Keratinocyte (primary cell): ENCODE results near the gene DPAGT1. TPM values are rescaled to one million over a fixed set of nuclear protein-coding genes. Genes with fewer than 3 reads are reported as not detected.

Experiments used
- DNase-seq: peaks from one replicate; pipeline ENCODE4 v3.0.0-alpha.2; 2011; ENCODE audit warnings: low read depth, missing footprints, low spot score
- FAIRE-seq: peaks from 2 replicates; lab custom pipeline; 2011; peaks lifted over from hg19 to GRCh38; lab: Jason Lieb, UNC
- H2AFZ ChIP-seq: 2 replicates; pipeline ENCODE4 v1.6.0; 2012; ENCODE audit warnings: low read length, control low read depth, inconsistent platforms; ENCODE audit not compliant: control insufficient read depth
- H3K27ac ChIP-seq: 2 replicates; pipeline ENCODE4 v1.5.1; 2011; ENCODE audit warnings: low read length; ENCODE audit not compliant: control insufficient read depth, insufficient read depth
- H3K27me3 ChIP-seq: 3 replicates; pipeline ENCODE4 v1.6.0; 2011; ENCODE audit warnings: low read length; ENCODE audit not compliant: control insufficient read depth, insufficient read depth; ENCODE audit errors: extremely low read depth
- H3K36me3 ChIP-seq, 2 experiments: 2 replicates in 1 of 2; 3 replicates in 1 of 2; pipeline ENCODE4 v1.5.1; 2011; ENCODE audit warnings: low read length in 2 of 2, mild to moderate bottlenecking in 1 of 2; ENCODE audit not compliant: control insufficient read depth in 2 of 2, insufficient read depth in 2 of 2; ENCODE audit errors: extremely low read depth in 1 of 2
- H3K4me1 ChIP-seq: 3 replicates; pipeline ENCODE4 v1.5.1; 2011; ENCODE audit warnings: low read length; ENCODE audit not compliant: control insufficient read depth, insufficient read depth; ENCODE audit errors: extremely low read depth
- H3K4me2 ChIP-seq: 3 replicates; pipeline ENCODE4 v1.6.0; 2011; ENCODE audit warnings: low read depth, low read length; ENCODE audit not compliant: control insufficient read depth, insufficient read depth; ENCODE audit errors: extremely low read depth
- H3K4me3 ChIP-seq, 3 experiments: fragments of 200-600 bp in 1 of 3; sonication (generic) in 1 of 3; 2 replicates in 2 of 3; 3 replicates in 1 of 3; pipeline ENCODE4 v1.5.1; 2011 to 2016; ENCODE audit warnings: low read length in 3 of 3, mild to moderate bottlenecking in 3 of 3, control low read depth in 2 of 3, inconsistent platforms in 1 of 3, low read depth in 1 of 3, mixed read lengths in 1 of 3, mixed run types in 1 of 3, moderate library complexity in 1 of 3; ENCODE audit not compliant: control insufficient read depth in 2 of 3, insufficient read depth in 2 of 3; ENCODE audit errors: extremely low read depth in 1 of 3
- H3K79me2 ChIP-seq: 2 replicates; pipeline ENCODE4 v1.6.0; 2012; ENCODE audit warnings: low read length; ENCODE audit not compliant: control insufficient read depth, insufficient read depth
- H3K9ac ChIP-seq: 3 replicates; pipeline ENCODE4 v1.6.0; 2011; ENCODE audit warnings: low read length; ENCODE audit not compliant: control insufficient read depth, insufficient read depth; ENCODE audit errors: extremely low read depth
- H3K9me1 ChIP-seq: 3 replicates; pipeline ENCODE4 v1.6.0; 2011; ENCODE audit warnings: low read length; ENCODE audit not compliant: control insufficient read depth, insufficient read depth; ENCODE audit errors: extremely low read depth
- H3K9me3 ChIP-seq: 2 replicates; pipeline ENCODE4 v1.5.1; 2012; ENCODE audit warnings: low read depth, low read length; ENCODE audit not compliant: control insufficient read depth
- H4K20me1 ChIP-seq: 3 replicates; pipeline ENCODE4 v1.6.0; 2011; ENCODE audit warnings: low read length; ENCODE audit not compliant: control insufficient read depth, insufficient read depth; ENCODE audit errors: extremely low read depth
- EZH2 ChIP-seq: IDR thresholded peaks from one replicate; pipeline ENCODE4 v1.6.1; 2012; ENCODE audit warnings: inconsistent platforms, mild to moderate bottlenecking, low read length, moderate library complexity
- dilution Hi-C: fragments of 300-500 bp; cut with MboI; formaldehyde crosslinking; loops from one replicate; pipeline ENCODE4 v1.7.0; 2020; ENCODE audit warnings: low sequenced_read_pairs; ENCODE audit not compliant: extremely low pct_ligation_motif_present
- polyA plus RNA-seq, 5 experiments: library from polyadenylated mRNA; depleted of rRNA in 3 of 5; stranded (reverse) in 3 of 5; stranded (forward) in 1 of 5; unstranded in 1 of 5; fragments of >200 nt; gene quantifications; 1 replicate in 1 of 5; 2 replicates in 3 of 5; 3 replicates in 1 of 5; pipeline versions ENCODE4 v1.2.1 to v1.2.3, GENCODE V29; 2011 to 2012; ENCODE audit warnings: missing spikeins in 2 of 5, low read depth in 1 of 5, low replicate concordance in 1 of 5
- TF ChIP-seq, protein P1 (sequence below), 3 experiments: IDR thresholded peaks in 1 of 3; conservative IDR thresholded peaks in 1 of 3; optimal IDR thresholded peaks in 1 of 3; 2 replicates in 2 of 3; 3 replicates in 1 of 3; pipeline versions ENCODE3 to v1.5.1; 2011; ENCODE audit warnings: low read length in 3 of 3, mild to moderate bottlenecking in 3 of 3, moderate library complexity in 2 of 3, control low read depth in 1 of 3, inconsistent platforms in 1 of 3; ENCODE audit not compliant: insufficient read depth in 2 of 3; ENCODE audit errors: extremely low read depth in 1 of 3

Gene DPAGT1
- polyA plus RNA-seq, 1 donor (not counting 4 experiments of a cell fraction or from before 2014, with no cell fraction given), result 59.7 TPM

DNA sequence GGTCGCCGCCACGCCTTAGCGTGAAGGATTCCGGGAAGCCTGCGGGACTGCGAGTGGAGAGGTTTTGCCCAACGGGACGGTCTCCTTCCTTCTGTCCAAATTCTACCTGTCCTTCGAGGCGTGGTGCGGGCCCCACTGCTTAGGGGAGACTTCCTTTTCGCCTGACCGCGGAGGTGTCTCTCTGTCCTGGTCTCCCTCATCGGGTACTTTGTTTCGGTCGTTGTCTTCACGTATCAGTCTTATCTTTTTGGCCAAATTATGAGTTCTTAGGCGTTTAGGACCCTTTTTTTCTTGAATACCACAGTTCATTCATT, 20.1 kb upstream of the DPAGT1 start:
- Histone ChIP-seq H3K4me3 (peak overlapping the region; percentile 83 to 89 (median 85)), H3K9ac (peak overlapping the region; percentile 91), H3K9me3 (no peaks in the 10 kb centered on the region), H4K20me1 (no peaks in the 10 kb centered on the region), H3K36me3 (peaks cover 4 to 5% of the 10 kb centered on the region in 2 experiments), H3K27me3 (no peaks in the 10 kb centered on the region), H2AFZ (peak overlapping the region; percentile 95), H3K9me1 (no peaks in the 10 kb centered on the region), H3K4me1 (peaks cover 22% of the 10 kb centered on the region), H3K4me2 (peak overlapping the region; percentile 95), H3K27ac (peak overlapping the region; percentile 64), H3K79me2 (peaks cover 23% of the 10 kb centered on the region)
- TF ChIP-seq, protein P1, sequence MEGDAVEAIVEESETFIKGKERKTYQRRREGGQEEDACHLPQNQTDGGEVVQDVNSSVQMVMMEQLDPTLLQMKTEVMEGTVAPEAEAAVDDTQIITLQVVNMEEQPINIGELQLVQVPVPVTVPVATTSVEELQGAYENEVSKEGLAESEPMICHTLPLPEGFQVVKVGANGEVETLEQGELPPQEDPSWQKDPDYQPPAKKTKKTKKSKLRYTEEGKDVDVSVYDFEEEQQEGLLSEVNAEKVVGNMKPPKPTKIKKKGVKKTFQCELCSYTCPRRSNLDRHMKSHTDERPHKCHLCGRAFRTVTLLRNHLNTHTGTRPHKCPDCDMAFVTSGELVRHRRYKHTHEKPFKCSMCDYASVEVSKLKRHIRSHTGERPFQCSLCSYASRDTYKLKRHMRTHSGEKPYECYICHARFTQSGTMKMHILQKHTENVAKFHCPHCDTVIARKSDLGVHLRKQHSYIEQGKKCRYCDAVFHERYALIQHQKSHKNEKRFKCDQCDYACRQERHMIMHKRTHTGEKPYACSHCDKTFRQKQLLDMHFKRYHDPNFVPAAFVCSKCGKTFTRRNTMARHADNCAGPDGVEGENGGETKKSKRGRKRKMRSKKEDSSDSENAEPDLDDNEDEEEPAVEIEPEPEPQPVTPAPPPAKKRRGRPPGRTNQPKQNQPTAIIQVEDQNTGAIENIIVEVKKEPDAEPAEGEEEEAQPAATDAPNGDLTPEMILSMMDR (optimal IDR thresholded peaks at IDR 0.05 in 1 of 3, IDR thresholded peaks at IDR 0.05 in 1 of 3, conservative IDR thresholded peaks at IDR 0.05 in 1 of 3; ENCODE audit: extremely low read depth in 1 of 3, insufficient read depth in 2 of 3, low read length in 3 of 3), result no peak
- TF ChIP-seq EZH2, result no peak
- DNase-seq (no peak), FAIRE-seq (no peak)
- dilution Hi-C loops, result no loop called here

DNA sequence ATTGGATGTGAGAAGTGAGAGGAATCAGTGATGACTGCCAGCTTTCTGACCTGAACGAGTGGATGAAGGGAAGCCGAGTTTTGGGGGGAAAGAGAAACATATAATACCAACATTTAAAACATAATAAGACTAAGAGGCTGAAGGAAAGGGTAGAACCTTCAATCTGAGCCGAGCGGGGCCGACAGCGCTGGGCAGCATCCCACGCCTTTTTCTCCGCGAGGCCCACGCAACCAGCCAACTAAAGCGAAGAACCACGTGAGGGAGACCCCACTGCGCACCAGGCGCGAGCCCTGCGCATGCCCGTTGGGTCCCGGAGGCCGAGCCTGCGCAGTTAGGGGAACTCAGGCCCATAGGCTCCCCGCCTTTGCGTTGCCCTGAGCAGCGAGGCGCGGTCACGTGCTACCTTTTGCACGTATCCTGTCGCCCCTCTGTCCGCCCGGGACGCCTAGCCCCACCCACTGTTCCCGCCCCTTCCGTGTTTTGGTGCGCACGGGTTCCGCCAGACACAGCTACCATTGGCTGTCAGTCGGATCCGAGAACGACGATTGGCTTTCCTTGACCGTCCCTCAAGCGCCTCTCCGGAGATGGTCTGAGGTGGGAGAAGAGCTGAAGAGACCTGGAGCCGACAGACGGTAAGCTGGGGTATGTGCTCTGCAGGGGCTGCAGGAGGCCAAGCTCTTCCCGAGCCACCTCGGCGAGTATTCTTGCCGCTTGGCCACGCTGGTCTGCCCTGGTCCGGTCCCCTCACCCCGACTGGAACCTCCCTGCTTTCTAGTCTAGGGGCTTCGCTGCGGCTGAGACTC, 19.6 kb upstream of the DPAGT1 start, which contains the start of gene HINFP:
Gene HINFP (plus strand): TSS at position 573 of the 803 bp plus-strand sequence. CDS start 5,365 bp downstream, outside the sequence.
- Histone ChIP-seq H3K36me3 (peaks cover 4 to 5% of the 10 kb centered on the region in 2 experiments), H3K9me1 (no peaks in the 10 kb centered on the region), H2AFZ (peak within 1 kb of the TSS; percentile 96), H3K9me3 (no peaks in the 10 kb centered on the region), H3K9ac (peak within 1 kb of the TSS; percentile 91), H3K27ac (peak within 1 kb of the TSS; percentile 83), H3K79me2 (peaks cover 23% of the 10 kb centered on the region), H3K4me2 (peak within 1 kb of the TSS; percentile 99), H4K20me1 (no peaks in the 10 kb centered on the region), H3K27me3 (no peaks in the 10 kb centered on the region), H3K4me1 (peaks cover 22% of the 10 kb centered on the region), H3K4me3 (peak within 1 kb of the TSS; percentile 83 to 89 (median 85))
- peak; percentile 92 for DNase-seq
- FAIRE-seq, result peak; percentile 81
- dilution Hi-C loops, result no loop called here
- no peak for TF ChIP-seq EZH2
- TF ChIP-seq, protein P1 (optimal IDR thresholded peaks at IDR 0.05 in 1 of 3, IDR thresholded peaks at IDR 0.05 in 1 of 3, conservative IDR thresholded peaks at IDR 0.05 in 1 of 3; ENCODE audit: extremely low read depth in 1 of 3, insufficient read depth in 2 of 3, low read length in 3 of 3), result no peak
